ENCODE results near the gene HAPLN3.

DNA sequence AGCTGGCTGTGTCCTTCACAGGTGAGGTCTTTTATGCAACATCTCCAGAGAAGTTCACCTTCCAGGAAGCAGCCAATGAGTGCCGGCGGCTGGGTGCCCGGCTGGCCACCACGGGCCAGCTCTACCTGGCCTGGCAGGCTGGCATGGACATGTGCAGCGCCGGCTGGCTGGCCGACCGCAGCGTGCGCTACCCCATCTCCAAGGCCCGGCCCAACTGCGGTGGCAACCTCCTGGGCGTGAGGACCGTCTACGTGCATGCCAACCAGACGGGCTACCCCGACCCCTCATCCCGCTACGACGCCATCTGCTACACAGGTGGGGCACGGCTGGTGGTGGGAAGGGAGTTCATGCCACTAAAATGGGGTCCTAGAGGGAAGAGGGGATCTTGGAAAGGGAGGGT lies 52.0 kb downstream of the HAPLN3 start:
- TF ChIP-seq ZNF274 (IDR thresholded peaks at IDR 0.05; ENCODE audit: low read depth, low read length) (no peak), YY1 (IDR thresholded peaks at IDR 0.05; ENCODE audit: insufficient read depth, insufficient read length) (no peak)
